ENCODE results near the gene LRRC75B.
A peak's percentile ranks its signal among the peaks of the same experiment; 100 is the strongest.

The LRRC75B gene

GRCh38 chr22:24592058-24592850 is 619 bp downstream of the LRRC75B start:
- ChIA-PET CTCF (interaction anchor here (1.3 kb wide), 1 partner anchor 10 kb away, joined by 3 read pairs; the partner anchor contains the start of gene GGT1), POLR2A (interaction anchor here (0.6 to 1.9 kb wide), 4 partner anchors 9 to 383 kb away, joined by 4 to 14 read pairs (median 8); partner anchors contain the start of genes GUCD1 and SNRPD3)
- Histone ChIP-seq H3K4me3 (ENCODE audit: low read depth, low read length) (peak overlapping the region; percentile 55), H3K27ac (ENCODE audit: extremely low read depth, low read depth, low read length) (peak overlapping the region; percentile 68; the same call in 1 of the 2 replicates), H3K9me3 (ENCODE audit: control insufficient read depth, insufficient read depth, low read depth, low read length) (no peaks in the 10 kb centered on the region), H3K36me3 (ENCODE audit: control insufficient read depth in 2 of 2, insufficient read depth in 1 of 2, low read length in 2 of 2) (peaks cover 0 to 23% of the 10 kb centered on the region in 2 experiments; a peak in 1 of 3 replicates), H3K4me1 (ENCODE audit: control insufficient read depth, insufficient read depth, low read length) (no peaks in the 10 kb centered on the region)
- peak; percentile 25; the same call in 1 of the 2 replicates for TF ChIP-seq ZNF664 (tag by site-specific recombination; IDR thresholded peaks at IDR 0.05)
- TF ChIP-seq BCL11B (tag by site-specific recombination; IDR thresholded peaks at IDR 0.05; ENCODE audit: low read depth) = peak; percentile 75; the same call in 1 of the 2 replicates
- TF ChIP-seq ZBTB7A (tag by site-specific recombination; IDR thresholded peaks at IDR 0.05; ENCODE audit: low read depth) = peak; percentile 85; the same call in 1 of the 2 replicates
- TF ChIP-seq PRDM1 (tag by site-specific recombination; IDR thresholded peaks at IDR 0.05) = no peak
- 0 out of 2 replicates have a peak, but pooled peaks have one; percentile 11 for TF ChIP-seq ZXDB (tag by site-specific recombination; IDR thresholded peaks at IDR 0.05)
- TF ChIP-seq ZNF19 (tag by site-specific recombination; IDR thresholded peaks at IDR 0.05; ENCODE audit: low read depth) = no peak
- no peak for TF ChIP-seq ZNF354C (tag by site-specific recombination; IDR thresholded peaks at IDR 0.05; ENCODE audit: borderline replicate concordance, low read depth)
- no peak for TF ChIP-seq ZNF707 (tag by site-specific recombination; IDR thresholded peaks at IDR 0.05)
- TF ChIP-seq PRDM6 (tag by site-specific recombination; IDR thresholded peaks at IDR 0.05) = no peak
- TF ChIP-seq ZNF449 (tag by site-specific recombination; IDR thresholded peaks at IDR 0.05) = no peak
- TF ChIP-seq ZBTB26 (tag by site-specific recombination; optimal IDR thresholded peaks at IDR 0.05) = peak; percentile 88
- TF ChIP-seq TRIM28 (IDR thresholded peaks at IDR 0.05; ENCODE audit: borderline replicate concordance, low read length) = no peak
- no peak for TF ChIP-seq ZNF146 (tag by site-specific recombination; IDR thresholded peaks at IDR 0.05)
- TF ChIP-seq ZNF114 (tag by site-specific recombination; IDR thresholded peaks at IDR 0.05) = no peak
- TF ChIP-seq ZFP69B (tag by site-specific recombination; IDR thresholded peaks at IDR 0.05) = no peak
- peak; percentile 58; the same call in 1 of the 2 replicates for TF ChIP-seq ZNF335 (tag by site-specific recombination; conservative IDR thresholded peaks at IDR 0.05)
- TF ChIP-seq ZNF394 (tag by site-specific recombination; IDR thresholded peaks at IDR 0.05; ENCODE audit: borderline replicate concordance) = no peak
- no peak for TF ChIP-seq ZNF555 (tag by site-specific recombination; conservative IDR thresholded peaks at IDR 0.05)
- no peak for TF ChIP-seq ZNF280D (tag by site-specific recombination; IDR thresholded peaks at IDR 0.05)
- TF ChIP-seq SP3 (tag by site-specific recombination; IDR thresholded peaks at IDR 0.05) = peak; percentile 2
- TF ChIP-seq ZNF830 (tag by site-specific recombination; IDR thresholded peaks at IDR 0.05; ENCODE audit: low read depth) = no peak
- 0 out of 2 replicates have a peak, but pooled peaks have one; percentile 31 for TF ChIP-seq ZNF777 (tag by site-specific recombination; IDR thresholded peaks at IDR 0.05; ENCODE audit: borderline replicate concordance)
- TF ChIP-seq ZNF10 (tag by site-specific recombination; IDR thresholded peaks at IDR 0.05) = no peak
- TF ChIP-seq ZNF16 (tag by site-specific recombination; IDR thresholded peaks at IDR 0.05; ENCODE audit: low read depth) = no peak
- TF ChIP-seq KLF16 (tag by site-specific recombination; IDR thresholded peaks at IDR 0.05) = no peak
- TF ChIP-seq ZNF148 (tag by site-specific recombination; IDR thresholded peaks at IDR 0.05; ENCODE audit: borderline replicate concordance) = no peak
- TF ChIP-seq ZIC2 (tag by site-specific recombination; IDR thresholded peaks at IDR 0.05) = 0 out of 2 replicates have a peak, but pooled peaks have one; percentile 16

Measured in HEK293 (cell line).